ENCODE results near the gene ADGRV1.
"Not testable (repeated sequence)": the region's sequence is repeated elsewhere in the genome, so short reads cannot be mapped to it uniquely, and the experiment has no call there.

Gene ADGRV1

GRCh38 chr5:90654215-90654614 is 95.6 kb downstream of the ADGRV1 start:
- Histone ChIP-seq H3K9ac (ENCODE audit: insufficient read length, low read depth) (no peak overlapping the region), H3K4me3 (ENCODE audit: insufficient read length, low read depth) (no peak overlapping the region), H3K4me1 (ENCODE audit: insufficient read depth, insufficient read length) (no peaks in the 10 kb centered on the region), H3K9me3 (ENCODE audit: insufficient read depth, low read length) (no peaks in the 10 kb centered on the region), H3K27me3 (ENCODE audit: insufficient read depth, insufficient read length) (no peaks in the 10 kb centered on the region), H3K36me3 (ENCODE audit: insufficient read depth, insufficient read length, low read length) (peaks cover 5% of the 10 kb centered on the region)
- no peak for DNase-seq (ENCODE audit: low read depth, low spot score)
- TF ChIP-seq ZNF274 (IDR thresholded peaks at IDR 0.05; ENCODE audit: low read depth, low read length) (no peak), YY1 (IDR thresholded peaks at IDR 0.05; ENCODE audit: insufficient read depth, insufficient read length) (no peak), SUZ12 (IDR thresholded peaks at IDR 0.05; ENCODE audit: extremely low read depth, insufficient read depth, insufficient read length) (no peak)

DNA sequence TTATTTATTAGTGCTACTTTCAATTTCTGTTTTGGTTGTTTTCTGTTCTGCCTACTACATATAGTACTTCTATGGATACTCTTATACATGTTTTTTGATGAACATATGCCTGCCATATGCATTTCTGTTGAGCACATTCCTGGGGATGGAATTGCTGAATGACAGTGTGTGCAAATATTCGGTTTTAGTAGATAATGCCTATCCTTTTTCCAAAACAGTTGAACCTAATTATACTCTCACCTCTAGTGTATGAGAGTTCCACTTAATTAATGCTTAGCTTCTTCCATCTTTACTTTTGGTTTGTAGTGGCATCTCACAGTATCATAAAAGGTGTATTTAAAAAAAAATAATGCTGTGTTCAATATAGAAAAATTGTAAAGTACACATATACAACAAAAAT is 96.8 kb downstream of the ADGRV1 start:
- H3K4me3 ChIP-seq (ENCODE audit: insufficient read length, low read depth), result no peak overlapping the region
- peaks cover 5% of the 10 kb centered on the region for H3K36me3 ChIP-seq (ENCODE audit: insufficient read depth, insufficient read length, low read length)
- no peaks in the 10 kb centered on the region for H3K4me1 ChIP-seq (ENCODE audit: insufficient read depth, insufficient read length)
- no peaks in the 10 kb centered on the region for H3K27me3 ChIP-seq (ENCODE audit: insufficient read depth, insufficient read length)
- no peak for DNase-seq (ENCODE audit: low read depth, low spot score)
- no peak overlapping the region for H3K9ac ChIP-seq (ENCODE audit: insufficient read length, low read depth)
- TF ChIP-seq ZNF274 (IDR thresholded peaks at IDR 0.05; ENCODE audit: low read depth, low read length), result no peak
- TF ChIP-seq SUZ12 (IDR thresholded peaks at IDR 0.05; ENCODE audit: extremely low read depth, insufficient read depth, insufficient read length), result no peak
- no peak for TF ChIP-seq YY1 (IDR thresholded peaks at IDR 0.05; ENCODE audit: insufficient read depth, insufficient read length)
- H3K9me3 ChIP-seq (ENCODE audit: insufficient read depth, low read length), result no peaks in the 10 kb centered on the region

GRCh38 chr5:90657030-90657429 is 98.4 kb downstream of the ADGRV1 start:
- Histone ChIP-seq H3K36me3 (ENCODE audit: insufficient read depth, insufficient read length, low read length) (peaks cover 5% of the 10 kb centered on the region), H3K9ac (ENCODE audit: insufficient read length, low read depth) (no peak overlapping the region), H3K27me3 (ENCODE audit: insufficient read depth, insufficient read length) (no peaks in the 10 kb centered on the region), H3K4me1 (ENCODE audit: insufficient read depth, insufficient read length) (no peaks in the 10 kb centered on the region), H3K9me3 (ENCODE audit: insufficient read depth, low read length) (no peaks in the 10 kb centered on the region), H3K4me3 (ENCODE audit: insufficient read length, low read depth) (no peak overlapping the region)
- DNase-seq (ENCODE audit: low read depth, low spot score), result no peak
- no peak for TF ChIP-seq SUZ12 (IDR thresholded peaks at IDR 0.05; ENCODE audit: extremely low read depth, insufficient read depth, insufficient read length)
- TF ChIP-seq YY1 (IDR thresholded peaks at IDR 0.05; ENCODE audit: insufficient read depth, insufficient read length), result no peak
- TF ChIP-seq ZNF274 (IDR thresholded peaks at IDR 0.05; ENCODE audit: low read depth, low read length), result no peak

DNA sequence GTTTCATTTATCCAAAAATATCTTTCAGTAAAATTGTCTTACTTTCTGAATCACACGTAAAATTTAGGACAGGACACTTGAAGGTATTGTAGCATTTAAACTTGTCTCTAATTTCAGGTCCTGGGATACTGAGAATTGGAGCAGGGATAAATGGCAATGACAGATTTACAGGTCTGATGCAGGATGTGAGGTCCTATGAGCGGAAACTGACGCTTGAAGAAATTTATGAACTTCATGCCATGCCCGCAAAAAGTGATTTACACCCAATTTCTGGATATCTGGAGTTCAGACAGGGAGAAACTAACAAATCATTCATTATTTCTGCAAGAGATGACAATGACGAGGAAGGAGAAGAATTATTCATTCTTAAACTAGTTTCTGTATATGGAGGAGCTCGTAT is 99.2 kb downstream of the ADGRV1 start:
- TF ChIP-seq SUZ12 (IDR thresholded peaks at IDR 0.05; ENCODE audit: extremely low read depth, insufficient read depth, insufficient read length) (no peak), YY1 (IDR thresholded peaks at IDR 0.05; ENCODE audit: insufficient read depth, insufficient read length) (no peak), ZNF274 (IDR thresholded peaks at IDR 0.05; ENCODE audit: low read depth, low read length) (no peak)
- H3K9ac ChIP-seq (ENCODE audit: insufficient read length, low read depth), result no peak overlapping the region
- H3K36me3 ChIP-seq (ENCODE audit: insufficient read depth, insufficient read length, low read length), result peaks cover 5% of the 10 kb centered on the region
- no peaks in the 10 kb centered on the region for H3K27me3 ChIP-seq (ENCODE audit: insufficient read depth, insufficient read length)
- no peaks in the 10 kb centered on the region for H3K4me1 ChIP-seq (ENCODE audit: insufficient read depth, insufficient read length)
- no peak for DNase-seq (ENCODE audit: low read depth, low spot score)
- H3K4me3 ChIP-seq (ENCODE audit: insufficient read length, low read depth), result no peak overlapping the region
- H3K9me3 ChIP-seq (ENCODE audit: insufficient read depth, low read length), result no peaks in the 10 kb centered on the region

DNA sequence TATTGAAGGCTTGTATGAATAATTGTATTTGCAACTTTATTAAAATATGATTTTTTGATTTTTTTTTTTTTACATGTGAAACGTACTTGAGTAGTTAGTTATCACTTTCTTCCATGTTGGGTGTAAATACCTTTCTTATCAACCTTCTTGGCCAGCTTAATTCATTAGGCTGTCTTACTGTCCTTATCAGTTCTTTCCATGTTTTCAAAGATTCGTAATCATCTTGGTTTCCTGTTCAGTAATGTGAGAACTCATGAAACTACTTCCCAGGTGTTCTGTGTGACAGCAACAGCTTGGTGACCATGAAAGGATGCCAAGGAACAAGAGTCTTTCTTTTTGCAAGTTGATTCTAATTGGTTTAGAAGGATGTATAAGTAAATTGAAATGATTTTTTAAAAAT is 100.0 kb downstream of the ADGRV1 start:
- TF ChIP-seq YY1 (IDR thresholded peaks at IDR 0.05; ENCODE audit: insufficient read depth, insufficient read length) (no peak), SUZ12 (IDR thresholded peaks at IDR 0.05; ENCODE audit: extremely low read depth, insufficient read depth, insufficient read length) (no peak), ZNF274 (IDR thresholded peaks at IDR 0.05; ENCODE audit: low read depth, low read length) (no peak)
- Histone ChIP-seq H3K4me1 (ENCODE audit: insufficient read depth, insufficient read length) (no peaks in the 10 kb centered on the region), H3K4me3 (ENCODE audit: insufficient read length, low read depth) (no peak overlapping the region), H3K36me3 (ENCODE audit: insufficient read depth, insufficient read length, low read length) (no peaks in the 10 kb centered on the region), H3K9ac (ENCODE audit: insufficient read length, low read depth) (no peak overlapping the region), H3K27me3 (ENCODE audit: insufficient read depth, insufficient read length) (no peaks in the 10 kb centered on the region), H3K9me3 (ENCODE audit: insufficient read depth, low read length) (no peaks in the 10 kb centered on the region)
- no peak for DNase-seq (ENCODE audit: low read depth, low spot score)

- H3K9ac ChIP-seq (ENCODE audit: insufficient read length, low read depth); H3K9me3 ChIP-seq (ENCODE audit: insufficient read depth, low read length); DNase-seq (ENCODE audit: low read depth, low spot score); H3K27me3 ChIP-seq (ENCODE audit: insufficient read depth, insufficient read length); H3K36me3 ChIP-seq (ENCODE audit: insufficient read depth, insufficient read length, low read length); H3K4me3 ChIP-seq (ENCODE audit: insufficient read length, low read depth); H3K4me1 ChIP-seq (ENCODE audit: insufficient read depth, insufficient read length): not testable (repeated sequence)
These were observed 109.5 kb downstream of the ADGRV1 start for GRCh38 chr5:90668079-90668565.

GRCh38 chr5:90675222-90675621 is 116.6 kb downstream of the ADGRV1 start:
- H3K36me3 ChIP-seq (ENCODE audit: insufficient read depth, insufficient read length, low read length), result no peaks in the 10 kb centered on the region
- H3K4me3 ChIP-seq (ENCODE audit: insufficient read length, low read depth), result no peak overlapping the region
- no peak for DNase-seq (ENCODE audit: low read depth, low spot score)
- no peaks in the 10 kb centered on the region for H3K4me1 ChIP-seq (ENCODE audit: insufficient read depth, insufficient read length)
- H3K9ac ChIP-seq (ENCODE audit: insufficient read length, low read depth), result no peak overlapping the region
- H3K27me3 ChIP-seq (ENCODE audit: insufficient read depth, insufficient read length), result no peaks in the 10 kb centered on the region
- H3K9me3 ChIP-seq (ENCODE audit: insufficient read depth, low read length), result no peaks in the 10 kb centered on the region
- TF ChIP-seq ZNF274 (IDR thresholded peaks at IDR 0.05; ENCODE audit: low read depth, low read length) (no peak), YY1 (IDR thresholded peaks at IDR 0.05; ENCODE audit: insufficient read depth, insufficient read length) (no peak), SUZ12 (IDR thresholded peaks at IDR 0.05; ENCODE audit: extremely low read depth, insufficient read depth, insufficient read length) (no peak)
